ENCODE data around the gene UCP3. TPM values are rescaled to one million over a fixed set of nuclear protein-coding genes. Genes with fewer than 3 reads are reported as not detected.

UCP3 gene, protein sequence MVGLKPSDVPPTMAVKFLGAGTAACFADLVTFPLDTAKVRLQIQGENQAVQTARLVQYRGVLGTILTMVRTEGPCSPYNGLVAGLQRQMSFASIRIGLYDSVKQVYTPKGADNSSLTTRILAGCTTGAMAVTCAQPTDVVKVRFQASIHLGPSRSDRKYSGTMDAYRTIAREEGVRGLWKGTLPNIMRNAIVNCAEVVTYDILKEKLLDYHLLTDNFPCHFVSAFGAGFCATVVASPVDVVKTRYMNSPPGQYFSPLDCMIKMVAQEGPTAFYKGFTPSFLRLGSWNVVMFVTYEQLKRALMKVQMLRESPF
- total RNA-seq, result 0.32 and 0.46 TPM in 2 replicates

DNA sequence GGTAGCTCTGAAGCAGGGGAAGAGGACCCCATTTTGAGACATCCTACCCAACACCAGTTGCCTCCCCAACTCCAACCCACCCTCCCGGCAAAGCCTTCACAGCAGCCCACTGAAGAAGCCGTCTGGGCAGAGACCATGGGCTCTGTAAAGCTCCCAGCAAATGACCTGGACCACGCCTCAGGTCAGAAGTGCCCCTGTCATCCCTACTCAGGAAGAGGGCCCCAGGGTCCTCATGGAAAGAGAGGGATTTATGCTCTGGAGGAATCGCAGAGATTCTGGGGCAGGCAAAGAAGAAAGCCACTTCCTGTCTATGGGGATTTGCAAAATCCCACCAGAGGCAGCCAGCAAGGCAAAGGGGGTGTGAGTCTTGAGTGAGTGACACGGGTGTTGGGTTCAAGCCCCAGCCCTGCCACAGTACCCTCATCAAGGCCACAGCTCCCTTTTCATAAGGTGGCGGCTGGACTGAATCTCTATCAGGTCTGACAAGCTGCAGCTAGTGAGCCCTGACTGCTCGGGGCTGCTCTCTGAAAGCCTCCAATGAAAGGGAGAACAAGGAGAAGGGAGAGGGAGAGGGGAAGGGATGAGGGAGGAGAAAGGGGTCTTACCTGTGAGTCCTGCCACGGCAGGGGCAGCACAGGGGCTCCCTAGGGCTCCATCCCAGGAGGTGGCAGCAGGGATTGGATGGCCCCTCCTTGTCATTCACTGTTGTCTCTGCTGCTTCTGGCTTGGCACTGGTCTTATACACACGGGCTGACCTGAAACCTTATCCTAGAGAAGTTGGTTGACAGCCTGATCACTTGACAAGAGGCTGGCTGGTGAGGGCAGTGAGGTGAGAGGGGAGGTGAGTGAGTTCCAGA is at the start of gene UCP3:
TSS of gene UCP3 (minus strand) at position 713 of the 857 bp plus-strand sequence. CDS start 2,043 bp downstream, outside the sequence.

DNA sequence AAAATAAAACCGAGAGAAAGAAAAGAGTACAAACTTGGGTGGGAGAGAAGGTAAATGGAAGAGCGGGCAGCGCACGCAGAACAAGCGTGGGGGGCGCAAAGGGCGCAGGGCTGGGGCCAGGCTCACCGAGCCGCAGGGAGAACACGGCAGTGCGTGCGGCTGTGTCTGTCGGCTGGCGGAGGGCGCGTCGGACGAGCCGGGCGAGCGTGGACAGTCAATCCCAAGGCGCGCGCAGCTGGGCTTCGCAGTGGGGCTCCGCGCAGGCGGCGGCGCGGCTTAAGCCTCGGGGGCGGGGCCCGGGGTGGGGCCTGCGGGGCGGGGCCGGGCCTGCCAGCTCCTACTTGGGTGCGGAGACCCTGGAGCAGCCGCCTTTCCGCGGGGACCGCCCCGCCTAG is 26.3 kb downstream of the UCP3 start, which contains the start of gene UCP2:
TSS of gene UCP2 (minus strand) at position 249 of the 395 bp plus-strand sequence. CDS start 4,465 bp downstream, outside the sequence.

DNA sequence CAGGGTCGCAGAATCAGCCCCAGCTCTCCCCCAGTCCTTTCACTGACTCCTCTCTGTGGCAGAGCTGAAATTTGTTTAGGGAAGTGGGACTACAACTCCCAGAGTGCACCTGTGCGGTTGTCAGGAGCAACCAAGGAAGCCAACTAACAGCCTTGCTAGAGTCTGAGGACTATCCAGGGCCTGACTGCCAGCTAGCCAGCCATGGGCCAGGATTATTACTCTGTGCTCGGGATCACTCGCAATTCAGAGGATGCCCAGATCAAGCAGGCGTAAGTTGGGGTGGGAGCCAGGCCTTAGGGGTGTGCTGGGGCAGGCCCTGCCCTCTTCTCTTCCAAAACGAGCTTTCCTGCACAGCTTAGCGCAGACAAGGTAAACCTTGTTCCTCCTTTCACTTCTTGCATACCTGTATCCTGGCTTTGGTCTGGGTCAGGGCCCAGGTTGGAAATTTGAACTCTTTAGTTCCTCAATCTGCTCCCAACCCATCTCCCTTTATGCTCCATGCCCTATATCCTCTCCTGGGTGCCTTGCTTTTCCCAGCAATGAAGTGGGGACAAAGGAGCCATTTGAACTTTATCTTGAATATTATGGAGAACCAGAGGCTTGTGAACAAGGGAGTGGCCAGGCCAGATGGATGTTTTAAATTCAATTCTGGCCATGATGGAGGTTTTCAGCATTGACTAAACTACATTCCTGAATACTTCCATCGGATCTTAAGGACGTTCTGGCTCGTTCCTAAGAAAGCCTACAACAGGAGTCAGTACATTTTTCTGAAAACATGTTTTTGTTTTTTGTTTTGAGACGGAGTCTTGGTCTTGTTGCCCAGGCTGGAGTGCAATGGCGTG is 57.8 kb downstream of the UCP3 start, which contains the start of gene DNAJB13:
TSS of gene DNAJB13 (plus strand) at position 158 of the 842 bp plus-strand sequence. CDS start at position 202, 44 bp downstream.

Other genes starting within 250 kb of the UCP3 start
- 105 and 117 TPM in 2 replicates for gene RAB6A, start 248.0 kb downstream of the UCP3 start, total RNA-seq
- 28.0 and 43.2 TPM in 2 replicates for gene MRPL48, start 221.2 kb downstream of the UCP3 start, total RNA-seq
- gene COA4, start 132.2 kb downstream of the UCP3 start, total RNA-seq, result 79.3 and 79.9 TPM in 2 replicates
- gene PAAF1, start 132.1 kb downstream of the UCP3 start, total RNA-seq, result 6.8 and 9.1 TPM in 2 replicates
- not detected in 2 replicates for gene DNAJB13, start 58.1 kb downstream of the UCP3 start, total RNA-seq
- 0.30 and 2.3 TPM in 2 replicates for gene UCP2, start 26.2 kb downstream of the UCP3 start, total RNA-seq
- gene C2CD3, start 161.9 kb upstream of the UCP3 start, total RNA-seq, result 8.4 and 12.2 TPM in 2 replicates
- 16.2 and 26.9 TPM in 2 replicates for gene PPME1, start 162.2 kb upstream of the UCP3 start, total RNA-seq

All from epithelial cell of umbilical artery (primary cell).